Measurements from ENCODE around the gene MYO3B.
"Not testable (repeated sequence)": the region's sequence is repeated elsewhere in the genome, so short reads cannot be mapped to it uniquely, and the experiment has no call there.

Gene MYO3B

GRCh38 chr2:170270278-170270864 is 92.4 kb downstream of the MYO3B start:
- H3K27me3 Mint-ChIP-seq = peaks cover 0 to 32% of the 10 kb centered on the region in 2 donors

DNA sequence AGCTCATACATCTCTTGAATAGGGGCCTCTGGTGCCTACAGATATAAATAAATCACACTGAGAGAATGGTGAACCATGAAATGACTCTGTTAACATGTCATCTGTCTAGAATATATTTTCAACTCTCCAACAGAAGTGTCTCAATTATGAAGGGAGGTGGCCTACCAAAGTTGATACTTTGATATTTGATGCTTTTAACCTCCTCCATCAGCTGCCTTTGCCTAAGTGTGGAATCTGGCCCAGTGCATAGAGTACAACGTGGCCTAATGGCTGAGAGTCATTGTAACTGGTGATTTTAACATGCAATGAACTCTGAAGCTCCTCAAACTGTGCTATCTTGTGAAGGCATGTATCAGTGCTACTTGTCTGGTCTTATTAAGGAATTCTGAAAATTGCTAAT is 93.4 kb downstream of the MYO3B start:
- Mint-ChIP-seq H3K9me3 (no peaks in the 10 kb centered on the region), H3K4me1 (ENCODE audit: low read depth in 2 of 2) (no peaks in the 10 kb centered on the region), H3K27me3 (peaks cover 0 to 32% of the 10 kb centered on the region in 2 donors), H3K36me3 (ENCODE audit: insufficient read depth) (no peaks in the 10 kb centered on the region), H3K27ac (no peak overlapping the region), H3K4me3 (no peak overlapping the region)
- no peak for ATAC-seq (replicated peaks)
- DNase-seq = no peak

More at GRCh38 chr2:170270278-170270864, 92.4 kb downstream of the MYO3B start:
- Mint-ChIP-seq H3K4me1 (ENCODE audit: low read depth in 2 of 2) (no peaks in the 10 kb centered on the region), H3K27ac (no peak overlapping the region), H3K36me3 (ENCODE audit: insufficient read depth) (no peaks in the 10 kb centered on the region), H3K9me3 (no peaks in the 10 kb centered on the region), H3K4me3 (no peak overlapping the region)
- ATAC-seq (replicated peaks) (no peak), DNase-seq (no peak)

- no peak for ATAC-seq (replicated peaks)
- no peak overlapping the region for H3K4me3 Mint-ChIP-seq
- H3K4me1 Mint-ChIP-seq (ENCODE audit: low read depth in 2 of 2) = no peaks in the 10 kb centered on the region
- no peaks in the 10 kb centered on the region for H3K9me3 Mint-ChIP-seq
- H3K36me3 Mint-ChIP-seq (ENCODE audit: insufficient read depth) = no peaks in the 10 kb centered on the region
- H3K27ac Mint-ChIP-seq = no peak overlapping the region
- H3K27me3 Mint-ChIP-seq = peaks cover 2 to 20% of the 10 kb centered on the region in 2 donors
- DNase-seq = no peak
Observed at GRCh38 chr2:170276056-170276455, 98.1 kb downstream of the MYO3B start.

- no peak overlapping the region for H3K27ac Mint-ChIP-seq
- no peak overlapping the region for H3K4me3 Mint-ChIP-seq
- ATAC-seq (replicated peaks) = no peak
Observed at GRCh38 chr2:170276925-170277629, 99.1 kb downstream of the MYO3B start.

DNA sequence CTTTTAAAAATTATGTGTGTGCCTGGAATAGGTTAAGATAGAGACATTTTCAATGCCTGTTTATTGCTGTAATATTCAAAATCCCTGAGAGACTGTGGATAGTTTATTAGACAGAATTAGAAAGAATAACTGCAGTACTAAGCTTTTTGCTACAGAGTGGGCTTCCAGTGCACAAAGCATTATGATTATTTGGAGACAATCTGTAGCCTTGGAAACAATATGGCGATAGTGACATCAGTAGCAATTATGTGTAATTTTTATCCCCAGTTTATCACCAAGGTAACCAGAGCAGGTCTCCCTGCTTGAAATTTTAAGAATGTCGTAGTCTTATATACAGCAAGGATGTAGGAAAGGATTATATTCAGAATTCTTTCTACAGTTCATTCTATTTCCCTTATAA is 100.0 kb downstream of the MYO3B start:
- H3K36me3 Mint-ChIP-seq (ENCODE audit: insufficient read depth) = no peaks in the 10 kb centered on the region
- no peak overlapping the region for H3K27ac Mint-ChIP-seq
- no peak for ATAC-seq (replicated peaks)
- peaks cover 16 to 18% of the 10 kb centered on the region in 2 donors for H3K27me3 Mint-ChIP-seq
- no peaks in the 10 kb centered on the region for H3K9me3 Mint-ChIP-seq
- H3K4me1 Mint-ChIP-seq (ENCODE audit: low read depth in 2 of 2) = no peaks in the 10 kb centered on the region
- no peak overlapping the region for H3K4me3 Mint-ChIP-seq
- DNase-seq = no peak

More at GRCh38 chr2:170276925-170277629, 99.1 kb downstream of the MYO3B start:
- no peaks in the 10 kb centered on the region for H3K9me3 Mint-ChIP-seq
- no peak for DNase-seq
- no peaks in the 10 kb centered on the region for H3K4me1 Mint-ChIP-seq (ENCODE audit: low read depth in 2 of 2)
- peaks cover 8 to 24% of the 10 kb centered on the region in 2 donors for H3K27me3 Mint-ChIP-seq
- H3K36me3 Mint-ChIP-seq (ENCODE audit: insufficient read depth) = no peaks in the 10 kb centered on the region

- ATAC-seq (replicated peaks); H3K27ac Mint-ChIP-seq; H3K4me3 Mint-ChIP-seq; H3K4me1 Mint-ChIP-seq (ENCODE audit: low read depth in 2 of 2); H3K36me3 Mint-ChIP-seq (ENCODE audit: insufficient read depth); H3K9me3 Mint-ChIP-seq; DNase-seq: not testable (repeated sequence)
- peaks cover 20 to 30% of the 10 kb centered on the region in 2 donors for H3K27me3 Mint-ChIP-seq
Observed at GRCh38 chr2:170279615-170280014, 101.7 kb downstream of the MYO3B start.

DNA sequence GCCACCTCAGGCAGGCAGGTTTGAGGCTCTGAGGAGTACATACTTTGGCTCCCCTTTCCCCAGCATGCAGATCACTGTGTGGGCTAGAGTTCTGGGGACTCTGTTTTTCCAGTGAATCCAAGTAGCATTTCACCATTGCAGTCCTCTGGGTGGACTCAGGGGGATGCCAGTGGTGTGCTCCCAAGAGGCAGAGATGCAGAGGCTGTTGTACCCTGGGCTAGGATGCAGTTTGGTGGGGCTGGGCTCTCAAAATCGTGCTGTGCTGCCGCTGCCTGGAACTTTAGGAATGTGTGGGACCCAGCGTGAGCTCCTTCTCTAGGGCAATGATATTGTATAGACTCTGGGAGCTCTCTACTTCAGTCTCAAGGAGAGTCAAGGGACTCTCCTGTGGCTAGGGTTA is 104.9 kb downstream of the MYO3B start:
- DNase-seq (no peak), ATAC-seq (replicated peaks) (no peak)
- no peak overlapping the region for H3K4me3 Mint-ChIP-seq
- H3K27ac Mint-ChIP-seq = no peak overlapping the region
- H3K27me3 Mint-ChIP-seq = peaks cover 20 to 42% of the 10 kb centered on the region in 2 donors
- H3K36me3 Mint-ChIP-seq (ENCODE audit: insufficient read depth) = no peaks in the 10 kb centered on the region
- H3K9me3 Mint-ChIP-seq = no peaks in the 10 kb centered on the region
- H3K4me1 Mint-ChIP-seq (ENCODE audit: low read depth in 2 of 2) = no peaks in the 10 kb centered on the region

DNA sequence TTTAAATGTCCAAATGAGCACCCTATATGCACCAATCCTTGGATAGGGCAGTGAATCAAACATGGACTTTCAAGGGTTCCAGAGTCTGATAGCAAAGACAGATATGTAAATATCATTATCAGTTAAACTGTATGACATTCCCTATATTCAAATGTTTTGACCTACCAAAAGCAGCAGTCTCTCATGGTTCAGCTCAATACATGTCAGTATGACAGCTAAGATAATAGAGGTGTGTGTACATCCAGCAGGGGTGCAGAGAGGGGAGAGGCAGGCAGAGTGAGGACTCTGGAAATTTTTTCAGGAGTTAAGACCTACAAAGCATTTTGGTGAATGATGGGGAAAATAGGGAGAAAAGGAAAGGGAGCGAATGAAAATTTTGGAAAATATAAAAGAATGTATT is 106.3 kb downstream of the MYO3B start:
- Mint-ChIP-seq H3K4me1 (ENCODE audit: low read depth in 2 of 2) (no peaks in the 10 kb centered on the region), H3K4me3 (no peak overlapping the region), H3K36me3 (ENCODE audit: insufficient read depth) (no peaks in the 10 kb centered on the region), H3K27me3 (peaks cover 25 to 53% of the 10 kb centered on the region in 2 donors), H3K27ac (no peak overlapping the region), H3K9me3 (no peaks in the 10 kb centered on the region)
- ATAC-seq (replicated peaks) (no peak), DNase-seq (no peak)

- H3K27me3 Mint-ChIP-seq = peaks cover 33 to 58% of the 10 kb centered on the region in 2 donors
- DNase-seq = no peak
- no peaks in the 10 kb centered on the region for H3K36me3 Mint-ChIP-seq (ENCODE audit: insufficient read depth)
- no peak for ATAC-seq (replicated peaks)
- H3K27ac Mint-ChIP-seq = no peak overlapping the region
- no peaks in the 10 kb centered on the region for H3K4me1 Mint-ChIP-seq (ENCODE audit: low read depth in 2 of 2)
- H3K9me3 Mint-ChIP-seq = peaks cover 4 to 14% of the 10 kb centered on the region in 2 donors
- H3K4me3 Mint-ChIP-seq = no peak overlapping the region
Observed at GRCh38 chr2:170288859-170289258, 110.9 kb downstream of the MYO3B start.

DNA sequence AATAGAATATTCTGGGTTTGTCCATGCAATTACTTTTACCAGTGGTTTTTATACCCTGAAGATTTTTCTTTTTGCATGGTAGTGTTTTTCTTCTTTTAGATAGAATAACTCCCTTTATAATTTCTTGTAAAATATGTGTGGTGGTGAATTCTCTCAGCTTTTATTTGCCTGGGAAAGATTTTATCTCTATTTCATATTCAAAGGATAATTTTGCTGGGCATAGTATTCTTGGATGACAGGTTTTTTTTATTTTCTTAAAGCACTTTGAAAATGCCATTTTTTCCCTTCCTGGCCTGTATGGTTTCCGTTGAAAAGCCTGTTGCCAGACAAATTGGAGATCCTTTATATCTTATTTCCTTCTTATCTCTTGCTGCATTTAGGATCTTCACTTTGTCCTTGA is 113.5 kb downstream of the MYO3B start:
- peaks cover 41 to 62% of the 10 kb centered on the region in 2 donors for H3K27me3 Mint-ChIP-seq
- H3K4me1 Mint-ChIP-seq (ENCODE audit: low read depth in 2 of 2) = no peaks in the 10 kb centered on the region
- no peak overlapping the region for H3K27ac Mint-ChIP-seq
- ATAC-seq (replicated peaks) (no peak), DNase-seq (no peak)
- no peaks in the 10 kb centered on the region for H3K36me3 Mint-ChIP-seq (ENCODE audit: insufficient read depth)
- peaks cover 7 to 14% of the 10 kb centered on the region in 2 donors for H3K9me3 Mint-ChIP-seq
- H3K4me3 Mint-ChIP-seq = no peak overlapping the region

- Mint-ChIP-seq H3K4me1 (ENCODE audit: low read depth in 2 of 2) (no peaks in the 10 kb centered on the region), H3K4me3 (no peak overlapping the region), H3K9me3 (peaks cover 7 to 14% of the 10 kb centered on the region in 2 donors), H3K36me3 (ENCODE audit: insufficient read depth) (no peaks in the 10 kb centered on the region), H3K27ac (no peak overlapping the region), H3K27me3 (peaks cover 48 to 62% of the 10 kb centered on the region in 2 donors)
- no peak for ATAC-seq (replicated peaks)
- DNase-seq = no peak
Observed at GRCh38 chr2:170292415-170292814, 114.5 kb downstream of the MYO3B start.

DNA sequence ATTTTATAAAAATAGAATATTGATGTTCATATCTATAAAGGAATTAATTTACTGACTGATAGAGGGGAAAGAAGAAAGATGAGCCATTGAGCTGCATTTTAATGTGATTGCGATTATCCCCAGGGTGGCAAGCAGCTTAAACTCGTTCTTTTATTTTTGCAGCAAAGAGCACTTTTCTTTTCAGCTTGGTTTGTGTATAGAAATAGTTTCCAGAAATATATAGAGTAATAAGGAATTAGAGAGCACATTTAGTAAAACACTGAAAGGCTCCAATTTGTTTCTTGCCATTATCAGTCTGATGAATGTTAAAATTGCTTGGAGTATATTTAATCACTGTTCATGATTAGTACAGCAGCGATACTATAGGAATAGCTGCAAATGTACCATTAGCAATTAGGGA is 119.5 kb downstream of the MYO3B start:
- DNase-seq (no peak), ATAC-seq (replicated peaks) (no peak)
- Mint-ChIP-seq H3K27me3 (peaks cover 17 to 23% of the 10 kb centered on the region in 2 donors), H3K36me3 (ENCODE audit: insufficient read depth) (no peaks in the 10 kb centered on the region), H3K27ac (no peak overlapping the region), H3K4me1 (ENCODE audit: low read depth in 2 of 2) (no peaks in the 10 kb centered on the region), H3K9me3 (peaks cover 0 to 2% of the 10 kb centered on the region in 2 donors), H3K4me3 (no peak overlapping the region)

GRCh38 chr2:170298115-170298514 is 120.2 kb downstream of the MYO3B start:
- Mint-ChIP-seq H3K4me3 (no peak overlapping the region), H3K9me3 (peaks cover 0 to 2% of the 10 kb centered on the region in 2 donors), H3K27me3 (peaks cover 17 to 23% of the 10 kb centered on the region in 2 donors), H3K36me3 (ENCODE audit: insufficient read depth) (no peaks in the 10 kb centered on the region), H3K4me1 (ENCODE audit: low read depth in 2 of 2) (no peaks in the 10 kb centered on the region), H3K27ac (no peak overlapping the region)
- DNase-seq = no peak
- no peak for ATAC-seq (replicated peaks)

- Mint-ChIP-seq H3K4me3 (no peak overlapping the region), H3K27me3 (peaks cover 17 to 23% of the 10 kb centered on the region in 2 donors), H3K36me3 (ENCODE audit: insufficient read depth) (no peaks in the 10 kb centered on the region), H3K4me1 (ENCODE audit: low read depth in 2 of 2) (no peaks in the 10 kb centered on the region), H3K27ac (no peak overlapping the region), H3K9me3 (peaks cover 0 to 2% of the 10 kb centered on the region in 2 donors)
- no peak for DNase-seq
- no peak for ATAC-seq (replicated peaks)
Observed at GRCh38 chr2:170298861-170299429, 121.0 kb downstream of the MYO3B start.

Measured in effector memory CD8-positive, alpha-beta T cell (primary cell).